ENCODE data around the gene ZFP42. TPM values are rescaled to one million over a fixed set of nuclear protein-coding genes. Genes with fewer than 3 reads are reported as not detected.

Gene ZFP42
- total and polyA plus RNA-seq, 2 of the 8 experiments (the other 6 are each of a cell fraction or from before 2014, with no cell fraction given), result 69.4 to 188 TPM

GRCh38 chr4:188042191-188042590 lies 46.6 kb downstream of the ZFP42 start:
- DNase-seq (ENCODE audit: low read depth in 1 of 2, low spot score in 2 of 2), result no peak
- CTCF ChIA-PET (ENCODE audit: partially characterized antibody), result interaction anchor here (1.0 kb wide), 1 partner anchor 11 kb away, joined by 3 read pairs; no protein-coding TSS in a partner anchor

More at GRCh38 chr4:188042191-188042590, 46.6 kb downstream of the ZFP42 start:
- POLR2A ChIA-PET (ENCODE audit: partially characterized antibody), result interaction anchor here (1.0 kb wide), 2 partner anchors 10 to 46 kb away, joined by 3 to 4 read pairs; no protein-coding TSS in a partner anchor
- H2BK15ac ChIP-seq (ENCODE audit: low read length), result no peak overlapping the region
- no peaks in the 10 kb centered on the region for H3K36me3 ChIP-seq (ENCODE audit: control insufficient read depth in 2 of 4, insufficient read depth in 4 of 4, low read length in 3 of 4)
- H2AK5ac ChIP-seq (ENCODE audit: low read depth, low read length), result no peak overlapping the region
- H3K14ac ChIP-seq (ENCODE audit: insufficient read length), result no peak overlapping the region
- no peak overlapping the region for H2BK120ac ChIP-seq (replicated peaks; ENCODE audit: low read depth, low read length)
- no peaks in the 10 kb centered on the region for H3K79me1 ChIP-seq (ENCODE audit: low read depth, low read length)
- H4K91ac ChIP-seq (replicated peaks; ENCODE audit: insufficient read length, low read length), result no peak overlapping the region
- peak overlapping the region; percentile 84; the same call in 1 of the 2 replicates for H2BK12ac ChIP-seq (ENCODE audit: low read depth, low read length)
- H4K8ac ChIP-seq (ENCODE audit: extremely low read depth, insufficient read depth, low read length), result no peak overlapping the region
- H2AFZ ChIP-seq (ENCODE audit: low read length), result no peak overlapping the region
- H3K9ac ChIP-seq (replicated peaks in 1 of 4; ENCODE audit: extremely low read depth in 1 of 4, low read depth in 3 of 4, low read length in 3 of 4), result no peak overlapping the region
- H3K4ac ChIP-seq (replicated peaks; ENCODE audit: insufficient read length, low read depth, low read length), result no peak overlapping the region
- no peak overlapping the region for H3K4me3 ChIP-seq (ENCODE audit: extremely low read depth in 1 of 4, insufficient read depth in 2 of 4, low read depth in 3 of 4, low read length in 4 of 4)
- H4K20me1 ChIP-seq (replicated peaks in 1 of 2; ENCODE audit: control insufficient read depth in 1 of 2, insufficient read depth in 2 of 2, low read length in 2 of 2), result no peaks in the 10 kb centered on the region
- H3K18ac ChIP-seq (ENCODE audit: extremely low read depth, low read length), result no peak overlapping the region
- H3K23ac ChIP-seq (ENCODE audit: insufficient read length), result no peak overlapping the region
- H2BK20ac ChIP-seq (ENCODE audit: low read length), result no peak overlapping the region
- WGBS, 2 experiments (ENCODE audit: extremely low coverage in 1 of 2, insufficient coverage in 1 of 2, insufficient read length in 1 of 2, insufficient replicate concordance in 2 of 2, low coverage in 1 of 2, low lambda C conversion rate in 2 of 2, missing lambda C conversion rate in 1 of 2), result 88% methylated on average over 15 of the region's 15 CpGs; no CpG with 5 or more reads in 1 of the 2 experiments
- no peak overlapping the region for H3K4me2 ChIP-seq (ENCODE audit: insufficient read depth in 1 of 2, low read depth in 2 of 2, low read length in 2 of 2)
- H3K79me2 ChIP-seq (ENCODE audit: control insufficient read depth in 1 of 2, insufficient read depth in 2 of 2, low read length in 2 of 2), result no peaks in the 10 kb centered on the region
- no peaks in the 10 kb centered on the region for H3K23me2 ChIP-seq (ENCODE audit: low read depth, low read length)
- TF ChIP-seq TEAD4 (IDR thresholded peaks at IDR 0.05; ENCODE audit: low read depth, low read length) (no peak), BRCA1 (IDR thresholded peaks at IDR 0.05; ENCODE audit: low read depth, low read length) (no peak), CEBPB (IDR thresholded peaks at IDR 0.05; ENCODE audit: low read depth, low read length) (no peak), PHF8 (conservative IDR thresholded peaks at IDR 0.05; ENCODE audit: low read depth, low read length) (no peak)
- H3K9me3 ChIP-seq (ENCODE audit: insufficient read depth in 2 of 2, low read depth in 1 of 2, low read length in 1 of 2), result no peaks in the 10 kb centered on the region
- no peak for FAIRE-seq
- H3K4me1 ChIP-seq (replicated peaks in 1 of 4; ENCODE audit: control insufficient read depth in 3 of 4, insufficient read depth in 4 of 4, low read length in 3 of 4), result peaks cover 0 to 4% (median 0%) of the 10 kb centered on the region in 4 experiments; a peak in 1 of 7 replicates
- no peak overlapping the region for H2BK5ac ChIP-seq (ENCODE audit: low read depth, low read length)
- H3K56ac ChIP-seq (replicated peaks; ENCODE audit: insufficient read length, low read depth, low read length), result no peak overlapping the region
- H3K27ac ChIP-seq (ENCODE audit: low read depth, low read length), result no peak overlapping the region
- H4K5ac ChIP-seq (ENCODE audit: insufficient read length, low read depth, low read length), result no peak overlapping the region
- H3K27me3 ChIP-seq (replicated peaks in 1 of 4; ENCODE audit: control insufficient read depth in 3 of 4, extremely low read depth in 1 of 4, insufficient read depth in 3 of 4, low read length in 3 of 4), result no peaks in the 10 kb centered on the region
